NCI-H1105 (cell line): ENCODE results near the gene VSX1.

Experiments
- DNase-seq: peaks from one replicate; lab custom pipeline; 2025; lab: John Stamatoyannopoulos, UW

The VSX1 gene

DNA sequence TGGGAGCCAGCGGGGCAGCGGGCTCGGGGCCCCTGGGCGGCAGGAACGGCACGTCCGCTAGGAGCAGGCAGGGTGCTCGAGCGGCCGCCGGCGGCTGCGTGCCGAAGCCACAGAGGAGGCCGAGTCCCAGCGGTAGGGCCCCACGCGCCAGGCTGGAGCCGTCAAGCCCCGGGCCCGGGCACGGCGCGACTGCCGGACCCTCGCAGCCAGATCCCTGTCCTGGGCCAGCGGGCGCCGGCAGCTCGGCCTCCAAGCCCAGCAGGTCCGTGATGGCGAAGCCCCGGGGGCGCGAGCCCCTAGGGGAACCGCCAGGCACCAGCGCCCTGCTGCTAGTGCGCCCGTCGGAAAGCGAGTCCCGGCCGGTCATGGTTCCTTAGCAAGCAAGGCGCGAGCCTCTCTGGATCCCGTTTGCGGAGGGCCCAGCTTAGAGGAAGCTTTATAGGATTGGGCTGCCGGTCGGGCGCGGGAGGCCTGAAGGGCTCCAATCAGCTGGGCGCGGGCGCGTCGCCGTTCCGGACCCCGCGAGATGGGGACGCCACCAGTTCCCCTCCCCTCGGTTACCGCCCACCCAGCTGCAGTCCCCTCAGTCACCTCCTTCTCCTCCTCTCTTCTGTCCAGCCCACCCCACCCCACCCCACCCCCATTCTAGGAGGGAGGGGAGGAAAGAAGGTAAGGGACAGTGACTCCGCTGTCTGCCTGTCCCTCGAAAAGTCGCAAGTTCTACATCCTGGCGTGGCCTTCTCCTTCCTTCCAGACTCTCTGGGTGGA, at the start of gene VSX1:
TSS of gene VSX1 (minus strand) at position 412 of the 768 bp plus-strand sequence. CDS start at position 367, 45 bp downstream.
- no peak for DNase-seq

DNA sequence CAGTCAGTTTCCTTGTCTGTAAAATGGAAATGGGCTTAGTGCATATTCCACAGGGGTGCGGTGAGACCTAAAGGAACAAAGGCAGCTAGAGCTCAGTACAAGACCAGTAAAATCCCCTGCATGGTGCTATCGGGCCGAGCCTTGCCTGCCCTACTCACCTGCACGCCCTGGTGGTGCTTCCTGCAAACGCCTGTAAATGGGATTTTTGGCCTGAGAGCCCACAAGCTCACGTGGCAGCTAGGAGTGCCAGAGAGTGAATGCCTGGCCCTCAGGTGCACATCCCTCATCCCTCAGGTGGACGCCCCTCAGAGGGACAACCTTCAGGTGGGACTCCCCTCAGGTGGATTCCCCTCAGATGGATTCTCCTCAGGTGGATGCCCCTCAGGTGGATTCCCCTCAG, 48.0 kb upstream of the VSX1 start:
- no peak for DNase-seq

GRCh38 chr20:25129428-25129827, 47.5 kb upstream of the VSX1 start:
- no peak for DNase-seq

GRCh38 chr20:25128649-25129048, 46.7 kb upstream of the VSX1 start:
- no peak for DNase-seq

DNA sequence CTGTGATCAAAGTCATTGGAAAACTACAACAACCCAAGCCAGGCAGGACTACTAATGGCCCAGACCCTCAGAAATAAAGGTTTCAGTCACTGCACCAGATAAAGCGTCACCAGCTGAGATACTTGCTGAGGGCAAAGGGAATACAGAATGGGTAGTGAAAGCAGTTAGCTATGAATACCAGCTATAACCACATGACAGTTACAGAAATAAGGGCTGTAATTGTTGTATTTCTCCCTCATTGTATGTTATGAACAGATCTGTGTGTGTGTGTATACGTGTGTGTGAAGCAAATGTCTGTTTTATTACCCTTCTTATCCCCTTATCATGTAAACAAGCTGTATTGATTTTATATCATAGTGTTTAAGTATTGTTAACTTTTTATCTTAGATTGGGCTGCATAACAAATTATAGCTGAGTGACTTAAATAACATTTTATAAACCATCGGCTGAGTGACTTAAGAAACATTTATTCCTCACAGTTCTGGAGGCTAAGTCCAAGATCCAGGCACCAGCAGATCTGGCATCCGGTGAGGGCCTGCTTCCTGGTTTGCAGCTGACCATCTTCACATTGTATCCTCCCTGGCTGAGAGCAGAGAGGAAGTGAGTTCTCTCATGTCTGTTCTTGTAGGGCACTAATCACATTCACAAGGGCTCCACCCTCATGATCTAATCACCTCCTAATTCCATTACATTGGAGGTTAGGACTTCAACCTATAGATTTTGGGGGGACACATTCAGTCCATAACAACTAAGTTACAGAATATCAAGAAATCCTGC, 46.0 kb upstream of the VSX1 start:
- no peak for DNase-seq

- no peak for DNase-seq
These were observed 44.5 kb upstream of the VSX1 start for GRCh38 chr20:25126204-25127029.

- DNase-seq, result no peak
These were observed 43.7 kb upstream of the VSX1 start for GRCh38 chr20:25125636-25126035.

- no peak for DNase-seq
These were observed 39.0 kb upstream of the VSX1 start for GRCh38 chr20:25120920-25121319.

GRCh38 chr20:25120457-25120856, 38.5 kb upstream of the VSX1 start:
- no peak for DNase-seq

- no peak for DNase-seq
These were observed 36.6 kb upstream of the VSX1 start for GRCh38 chr20:25118529-25118928.

DNA sequence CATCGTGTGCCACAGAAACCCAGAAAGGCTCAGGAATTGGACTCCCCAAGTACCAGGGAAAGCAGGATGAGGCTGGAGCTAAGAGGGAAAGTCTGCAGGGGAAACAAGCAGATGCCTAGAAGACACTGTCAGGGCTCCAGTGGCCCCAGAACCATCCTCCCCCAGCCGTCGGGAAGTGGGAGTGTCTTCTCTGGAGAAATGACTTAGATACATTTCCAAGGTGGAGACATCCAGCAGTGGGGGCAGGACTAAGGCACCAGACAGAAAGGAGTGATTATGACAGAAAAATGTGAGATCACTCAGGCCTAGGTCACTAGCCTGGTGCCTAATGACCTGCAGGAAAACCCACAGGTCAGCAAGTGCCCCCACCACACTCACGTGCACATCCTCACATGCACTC, 36.0 kb upstream of the VSX1 start:
- no peak for DNase-seq

- no peak for DNase-seq
These were observed 35.0 kb upstream of the VSX1 start for GRCh38 chr20:25116739-25117458.

GRCh38 chr20:25103526-25103925, 21.6 kb upstream of the VSX1 start:
- no peak for DNase-seq

DNA sequence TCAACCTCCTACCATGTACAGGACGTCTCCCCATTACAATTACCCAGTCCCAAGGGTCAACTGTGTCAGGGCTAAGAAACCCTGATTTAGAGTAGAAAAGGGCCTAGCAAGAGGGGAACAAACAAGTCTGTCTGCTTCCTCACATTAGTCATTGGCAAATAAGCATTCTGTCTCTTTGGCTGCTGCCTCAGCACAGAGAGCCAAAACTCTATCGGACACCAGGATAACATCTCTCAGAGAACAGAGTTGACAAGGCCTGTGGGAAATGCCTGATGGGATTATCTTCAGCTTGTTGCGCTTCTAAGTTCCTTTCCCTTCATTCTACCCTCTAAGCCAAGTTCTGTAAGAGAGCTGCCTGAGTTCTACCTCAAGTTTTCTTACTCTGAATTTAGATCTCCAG, 19.0 kb upstream of the VSX1 start:
- DNase-seq, result no peak

GRCh38 chr20:25099601-25100140, 17.7 kb upstream of the VSX1 start:
- DNase-seq, result no peak

- no peak for DNase-seq
These were observed 15.6 kb upstream of the VSX1 start for GRCh38 chr20:25097498-25097897.

DNA sequence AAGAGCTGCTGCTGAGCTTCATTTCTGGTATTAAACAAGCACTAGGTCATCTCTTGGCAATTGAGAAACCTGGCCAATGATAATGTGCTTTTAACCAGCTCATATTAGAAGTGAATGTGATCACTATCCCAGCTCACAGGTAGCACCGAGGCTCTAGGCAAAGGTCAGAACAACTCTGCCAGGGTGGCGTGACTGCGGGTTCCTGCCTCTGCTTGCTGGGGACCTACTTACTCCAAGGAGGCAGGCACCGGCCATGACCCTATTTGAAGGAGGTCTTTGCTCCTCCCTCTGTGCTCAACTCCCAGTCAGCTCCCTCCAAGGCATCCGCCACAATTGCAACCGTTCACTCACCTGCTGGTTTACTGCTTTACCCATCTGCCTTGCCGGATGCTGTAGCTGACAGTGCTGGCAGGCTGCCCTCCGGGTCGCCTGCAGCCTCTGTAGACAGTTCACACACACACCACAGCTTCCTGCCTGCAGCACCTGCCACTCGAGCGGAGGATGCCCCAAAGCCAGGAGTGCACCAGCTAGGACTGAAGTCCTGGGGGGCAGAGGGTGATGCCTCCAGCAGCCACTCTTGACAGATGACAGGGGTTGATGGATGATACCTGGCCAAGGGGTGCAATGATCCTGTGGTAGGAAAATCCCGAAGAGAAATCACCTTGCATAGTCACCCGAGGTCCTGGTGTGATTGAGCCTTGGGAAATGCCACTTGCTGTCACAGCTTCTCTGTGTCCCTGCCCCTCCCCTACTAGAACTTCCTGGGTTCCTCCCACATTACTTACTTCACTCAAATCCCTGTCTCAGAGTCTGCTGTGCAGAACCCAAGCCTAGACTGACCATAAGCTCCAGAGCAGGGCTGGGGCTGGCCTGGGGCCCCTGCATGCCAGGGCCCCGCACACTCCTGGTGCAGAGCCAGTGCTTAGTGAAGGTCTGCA, 8.8 kb upstream of the VSX1 start:
- peak; percentile 85 for DNase-seq

- no peak for DNase-seq
These were observed 7.7 kb upstream of the VSX1 start for GRCh38 chr20:25089662-25090061.

DNA sequence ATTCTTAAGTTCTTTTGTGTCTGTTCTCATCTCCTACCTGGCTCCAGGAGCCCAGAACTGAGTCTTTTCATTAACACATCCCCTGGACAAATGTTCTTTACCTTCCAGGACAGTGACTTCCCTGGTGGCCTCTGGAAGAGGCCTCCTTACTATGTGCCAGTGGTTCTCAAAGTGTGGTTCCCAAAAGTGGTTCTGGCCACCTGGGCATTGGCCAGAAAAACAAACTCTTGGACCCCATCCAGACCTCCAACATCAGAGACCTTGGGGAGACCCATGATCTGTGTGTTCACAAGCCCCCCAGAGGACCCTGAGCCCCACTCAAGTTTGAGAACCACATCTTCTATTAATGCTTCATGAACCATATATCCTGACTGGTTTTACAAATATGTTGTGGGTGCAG, 7.2 kb upstream of the VSX1 start:
- DNase-seq, result no peak

GRCh38 chr20:25088267-25088666, 6.3 kb upstream of the VSX1 start:
- DNase-seq, result no peak
